Measurements from ENCODE around the gene APOL6. TPM values are rescaled to one million over a fixed set of nuclear protein-coding genes. Genes with fewer than 3 reads are reported as not detected.

The APOL6 gene
- total RNA-seq, 2 donors from 2014 or later, result 6.0 to 7.9 TPM

GRCh38 chr22:35601743-35602615 is 46.3 kb upstream of the APOL6 start:
- intact Hi-C loops (cut with DNase I), result no loop called here
- peak; percentile 19 to 73 (median 36) for DNase-seq
- H3K4me1 ChIP-seq, result peaks cover 30% of the 10 kb centered on the region
- no peak overlapping the region for H3K4me3 ChIP-seq
- H3K27me3 ChIP-seq, result no peaks in the 10 kb centered on the region
- H3K36me3 ChIP-seq (replicated peaks in 1 of 2; ENCODE audit: insufficient read depth in 1 of 2, low read depth in 2 of 2), result no peaks in the 10 kb centered on the region
- peak; percentile 48 for ATAC-seq
- TF ChIP-seq CTCF (IDR thresholded peaks at IDR 0.05) (no peak), POLR2A (IDR thresholded peaks at IDR 0.05) (no peak)
- WGBS, 2 donors, result 45 to 51% methylated on average over 9 of the region's 9 CpGs
- no peaks in the 10 kb centered on the region for H3K9me3 ChIP-seq
- H3K27ac ChIP-seq, result no peak overlapping the region

GRCh38 chr22:35604621-35605368 is 43.5 kb upstream of the APOL6 start:
- H3K36me3 ChIP-seq (replicated peaks in 1 of 2; ENCODE audit: insufficient read depth in 1 of 2, low read depth in 2 of 2), result no peaks in the 10 kb centered on the region
- peaks cover 18% of the 10 kb centered on the region for H3K4me1 ChIP-seq
- peak; percentile 66 for ATAC-seq
- H3K27me3 ChIP-seq, result no peaks in the 10 kb centered on the region
- no peak overlapping the region for H3K27ac ChIP-seq
- TF ChIP-seq POLR2A (IDR thresholded peaks at IDR 0.05) (no peak), CTCF (IDR thresholded peaks at IDR 0.05) (no peak)
- peak in 2 of 4 donors; percentile 45 to 50 for DNase-seq
- intact Hi-C loops (cut with DNase I), result no loop called here
- H3K9me3 ChIP-seq, result no peaks in the 10 kb centered on the region
- 36 to 37% methylated on average over 9 of the region's 9 CpGs for WGBS, 2 donors
- no peak overlapping the region for H3K4me3 ChIP-seq

- Histone ChIP-seq H3K9me3 (no peaks in the 10 kb centered on the region), H3K4me1 (peaks cover 18% of the 10 kb centered on the region), H3K36me3 (replicated peaks in 1 of 2; ENCODE audit: insufficient read depth in 1 of 2, low read depth in 2 of 2) (no peaks in the 10 kb centered on the region), H3K27ac (peak overlapping the region in 1 of 4 donors; percentile 35), H3K27me3 (no peaks in the 10 kb centered on the region), H3K4me3 (no peak overlapping the region)
- WGBS, 2 donors, result 81 to 82% methylated on average over 2 of the region's 2 CpGs
- ATAC-seq, result no peak
- intact Hi-C loops (cut with DNase I), result no loop called here
- TF ChIP-seq POLR2A (IDR thresholded peaks at IDR 0.05), result no peak
- no peak for TF ChIP-seq CTCF (IDR thresholded peaks at IDR 0.05)
- no peak for DNase-seq
Observed at GRCh38 chr22:35605369-35605680, 42.9 kb upstream of the APOL6 start.

- DNase-seq (no peak), ATAC-seq (no peak)
- 71 to 72% methylated on average over 12 to 13 of the region's 13 CpGs for WGBS, 2 donors
- intact Hi-C loops (cut with DNase I), result no loop called here
- Histone ChIP-seq H3K4me1 (peaks cover 18% of the 10 kb centered on the region), H3K4me3 (no peak overlapping the region), H3K9me3 (no peaks in the 10 kb centered on the region), H3K36me3 (replicated peaks in 1 of 2; ENCODE audit: insufficient read depth in 1 of 2, low read depth in 2 of 2) (no peaks in the 10 kb centered on the region), H3K27me3 (no peaks in the 10 kb centered on the region), H3K27ac (peak overlapping the region in 1 of 4 donors; percentile 35)
- TF ChIP-seq POLR2A (IDR thresholded peaks at IDR 0.05), result no peak
- TF ChIP-seq CTCF (IDR thresholded peaks at IDR 0.05), result no peak
Observed at GRCh38 chr22:35605851-35606481, 42.3 kb upstream of the APOL6 start.

Data from body of pancreas (tissue), 4 donors.